DMS114 treated with DMSO at 0.1 percent for 48 hours (cell line): ENCODE measurements around the gene MARCHF10.
"Not testable (repeated sequence)": the region's sequence is repeated elsewhere in the genome, so short reads cannot be mapped to it uniquely, and the experiment has no call there.

Experiments
- DNase-seq: peaks from one replicate; lab custom pipeline; 2025; ENCODE audit not compliant: unreplicated experiment; lab: John Stamatoyannopoulos, UW

The MARCHF10 gene

GRCh38 chr17:62791235-62791734 lies 16.8 kb downstream of the MARCHF10 start:
- DNase-seq, result no peak

DNA sequence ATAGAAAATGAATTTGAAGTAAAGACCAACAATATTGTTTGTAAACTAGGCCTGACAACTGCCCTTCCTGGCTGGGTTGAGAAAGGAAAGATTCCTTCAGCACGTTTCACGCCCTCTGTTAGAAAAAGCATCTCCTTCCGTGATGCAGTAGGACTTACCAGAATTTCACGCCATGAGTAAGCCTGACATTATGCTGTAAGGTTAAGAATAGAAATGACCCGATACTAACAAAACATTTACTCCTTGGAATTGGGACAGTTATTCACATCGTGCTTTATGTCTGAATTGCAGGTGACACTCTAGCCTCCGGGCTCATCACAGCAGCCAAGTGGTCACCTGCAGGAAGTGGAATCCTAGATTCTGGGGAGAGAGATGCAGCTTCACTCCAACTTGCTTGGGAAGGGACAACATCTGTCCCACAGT lies 17.5 kb downstream of the MARCHF10 start:
- DNase-seq, result no peak

DNA sequence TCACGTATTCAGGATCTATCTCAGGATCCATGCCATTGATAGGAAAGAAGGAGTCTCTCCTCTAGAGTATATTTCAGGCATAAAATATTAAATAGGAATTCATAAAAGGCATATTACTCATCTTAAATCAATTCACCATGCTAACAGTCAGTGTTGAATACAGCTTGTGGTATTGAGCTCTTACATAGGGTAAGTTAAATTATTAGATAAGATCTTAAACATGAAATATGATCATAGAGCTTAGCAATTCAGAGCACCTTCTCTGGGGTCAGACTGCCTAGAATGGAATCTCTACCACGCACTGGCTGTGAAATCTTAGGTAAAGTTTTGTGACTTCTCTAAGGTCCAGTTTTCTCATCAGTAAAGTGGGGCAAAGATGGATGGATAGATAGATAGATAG lies 20.7 kb downstream of the MARCHF10 start:
- DNase-seq, result no peak

DNA sequence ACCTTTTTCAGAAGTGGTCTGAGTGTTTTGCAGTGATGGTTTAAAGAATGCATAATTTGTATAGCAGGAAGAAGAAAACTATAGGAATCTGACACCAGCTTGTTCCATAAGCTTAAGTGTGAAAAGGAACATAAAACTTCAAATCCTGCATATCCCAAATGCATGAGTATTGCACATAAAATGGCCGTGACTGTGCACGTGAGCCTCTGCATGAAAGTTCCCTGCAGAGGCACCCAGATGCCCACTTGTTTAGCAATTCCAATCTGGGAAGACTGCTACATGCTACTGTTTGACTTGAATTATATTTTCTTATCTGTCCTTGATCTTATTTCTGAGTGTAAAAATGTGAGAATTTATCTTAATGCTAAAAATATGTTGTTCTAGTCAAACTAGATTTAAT lies 21.5 kb downstream of the MARCHF10 start:
- no peak for DNase-seq

DNA sequence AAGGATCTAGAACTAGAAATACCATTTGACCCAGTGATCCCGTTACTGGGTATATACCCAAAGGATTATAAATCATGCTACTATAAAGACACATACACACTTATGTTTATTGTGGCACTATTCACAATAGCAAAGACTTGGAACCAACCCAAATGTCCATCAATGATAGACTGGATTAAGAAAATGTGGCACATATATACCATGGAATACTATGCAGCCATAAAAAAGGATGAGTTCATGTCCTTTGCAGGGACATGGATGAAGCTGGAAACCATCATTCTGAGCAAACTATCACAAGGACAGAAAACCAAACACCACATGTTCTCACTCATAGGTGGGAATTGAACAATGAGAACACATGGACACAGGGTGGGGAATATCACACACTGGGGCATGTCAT lies 22.1 kb downstream of the MARCHF10 start:
- DNase-seq, result not testable (repeated sequence)

DNA sequence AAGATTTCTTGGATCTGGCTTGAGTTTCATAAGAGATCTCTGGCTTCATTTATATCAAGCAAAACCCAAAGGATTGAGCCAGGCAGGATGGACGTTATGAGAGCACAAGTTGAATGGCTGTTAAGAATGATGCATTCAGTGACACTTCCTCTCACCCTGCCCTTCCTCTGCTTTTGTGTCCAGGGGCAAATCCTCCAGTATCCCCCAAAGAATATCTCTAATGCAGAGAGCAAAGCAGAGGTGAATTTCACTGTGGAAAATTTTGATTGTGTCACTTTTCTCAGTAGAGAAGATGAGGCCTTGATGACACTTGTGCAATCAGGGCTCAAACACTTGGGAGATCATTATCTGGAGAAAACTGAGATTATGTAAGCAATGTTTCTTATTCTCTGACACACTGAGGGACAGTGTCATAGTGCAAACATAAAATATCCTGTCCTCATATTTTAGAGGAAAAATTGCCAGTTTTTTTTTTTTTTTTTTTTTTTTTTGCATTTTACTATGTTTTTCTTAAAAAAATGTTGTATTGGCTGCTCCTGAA lies 25.3 kb downstream of the MARCHF10 start:
- DNase-seq, result no peak

DNA sequence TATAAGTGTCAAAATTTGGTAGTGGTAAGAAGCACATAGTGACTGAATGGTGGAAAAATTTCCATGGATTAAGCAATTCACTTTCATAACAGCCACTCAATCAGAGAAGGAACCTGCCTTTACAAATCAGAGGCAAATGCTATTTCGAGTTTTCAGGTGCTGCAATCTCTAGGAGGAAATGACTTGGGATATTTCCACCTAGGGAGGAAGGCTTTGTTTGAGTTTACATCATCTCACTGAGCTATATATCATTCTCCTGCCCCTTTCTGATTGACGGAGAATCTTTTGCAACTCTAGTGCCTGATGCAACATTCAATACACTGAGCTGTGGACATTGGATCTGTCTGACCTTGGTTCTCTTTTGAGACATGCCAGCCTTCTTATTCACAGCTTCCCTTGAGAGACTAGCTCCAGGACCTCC lies 26.3 kb downstream of the MARCHF10 start:
- DNase-seq, result no peak

GRCh38 chr17:62781356-62781755 lies 26.8 kb downstream of the MARCHF10 start:
- DNase-seq, result no peak

- DNase-seq, result no peak
These were observed 27.2 kb downstream of the MARCHF10 start for GRCh38 chr17:62780951-62781350.

GRCh38 chr17:62780269-62780668 lies 27.8 kb downstream of the MARCHF10 start:
- no peak for DNase-seq

DNA sequence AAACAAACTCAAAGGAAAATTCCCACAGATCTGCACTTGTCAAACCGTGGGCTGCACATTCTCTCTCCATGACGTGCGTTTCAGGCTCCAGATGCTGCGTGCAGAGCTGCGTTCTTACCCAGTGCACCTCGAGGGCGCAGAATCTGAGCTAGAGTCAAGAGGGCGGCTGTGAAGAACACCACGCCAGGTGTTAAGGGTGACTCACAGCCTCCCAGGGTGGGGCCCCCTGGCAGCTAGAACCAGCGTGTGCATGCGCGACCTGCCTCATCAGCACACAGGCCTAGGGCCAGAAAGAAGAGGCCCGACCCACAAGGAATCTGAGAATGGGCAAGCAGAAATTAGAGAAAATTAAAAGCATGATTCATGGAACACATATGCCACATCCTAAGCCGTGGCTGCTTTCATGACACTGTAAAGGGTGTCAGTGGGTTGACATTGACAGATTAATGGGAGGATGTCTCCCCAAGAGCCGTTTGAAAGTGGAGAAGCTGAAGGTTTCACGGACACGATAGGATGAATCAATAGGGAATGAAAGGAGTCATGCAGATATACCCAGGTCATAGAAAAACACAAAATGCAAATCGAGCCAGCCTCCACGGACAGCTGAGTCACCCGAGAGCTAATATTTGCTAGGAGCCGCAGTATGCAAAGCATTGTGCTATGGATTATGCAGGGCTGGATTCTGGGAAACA lies 29.0 kb downstream of the MARCHF10 start:
- no peak for DNase-seq

- no peak for DNase-seq
These were observed 32.2 kb downstream of the MARCHF10 start for GRCh38 chr17:62775876-62776275.

DNA sequence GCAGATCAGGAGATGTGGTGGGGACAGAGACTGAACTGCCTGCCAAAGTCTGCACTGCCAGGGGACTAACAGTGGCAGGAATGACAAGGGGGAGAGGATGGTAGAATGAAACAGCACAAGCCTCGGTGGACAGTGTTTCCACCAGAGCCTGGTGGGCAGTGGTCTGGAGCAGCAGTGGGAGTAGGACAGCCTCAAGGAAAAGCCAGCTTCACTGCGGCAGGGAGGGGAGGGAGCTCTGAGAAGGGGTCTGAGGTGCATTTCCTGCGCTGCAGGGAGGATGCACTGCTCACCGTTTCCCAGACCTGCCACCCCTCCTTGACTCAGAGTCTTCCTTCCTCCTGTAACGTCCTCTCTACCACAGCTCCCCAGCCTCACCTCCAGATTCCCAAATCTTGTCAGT lies 33.8 kb downstream of the MARCHF10 start:
- DNase-seq, result no peak

- no peak for DNase-seq
These were observed 40.1 kb downstream of the MARCHF10 start for GRCh38 chr17:62767997-62768396.

- no peak for DNase-seq
These were observed 42.8 kb downstream of the MARCHF10 start for GRCh38 chr17:62765351-62765750.

GRCh38 chr17:62763891-62764600 lies 44.1 kb downstream of the MARCHF10 start:
- no peak for DNase-seq

DNA sequence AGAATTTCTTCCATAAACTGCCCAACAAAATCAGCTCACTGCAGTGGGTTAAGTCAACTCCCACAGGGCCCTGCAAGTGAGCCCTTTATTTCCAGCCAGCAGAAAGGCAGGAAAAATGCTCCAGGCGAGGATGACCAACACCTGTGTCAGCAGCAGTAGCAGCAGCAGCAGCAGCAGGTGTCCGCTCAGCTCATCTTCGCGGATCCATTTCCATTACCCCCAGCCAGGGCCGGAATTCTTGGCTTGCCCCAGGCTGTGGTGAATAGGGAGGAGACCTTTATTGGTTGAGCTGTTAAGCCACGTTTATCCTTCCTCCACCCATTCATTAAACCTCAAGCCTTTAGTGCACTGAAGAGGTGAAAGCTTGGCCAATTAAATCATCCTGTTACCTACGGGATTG lies 46.2 kb downstream of the MARCHF10 start:
- DNase-seq, result no peak

DNA sequence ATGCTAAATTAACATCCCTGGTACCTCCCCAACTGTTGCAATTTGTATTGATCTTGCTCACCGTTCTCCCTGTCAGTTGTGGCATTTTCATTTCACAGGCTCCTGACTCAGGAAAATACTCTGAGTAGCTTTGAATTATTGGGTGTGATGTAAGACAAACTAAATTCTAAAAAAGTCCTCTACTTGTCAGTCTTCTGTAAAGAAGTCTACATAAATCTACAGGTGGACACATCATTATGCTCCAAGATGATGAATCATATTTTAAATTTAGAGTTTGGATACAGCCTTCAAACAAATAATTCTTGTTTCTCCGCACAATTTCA lies 47.2 kb downstream of the MARCHF10 start:
- DNase-seq, result no peak

- no peak for DNase-seq
These were observed 47.8 kb downstream of the MARCHF10 start for GRCh38 chr17:62760059-62760944.

GRCh38 chr17:62757500-62757951 lies 50.6 kb downstream of the MARCHF10 start:
- no peak for DNase-seq

DNA sequence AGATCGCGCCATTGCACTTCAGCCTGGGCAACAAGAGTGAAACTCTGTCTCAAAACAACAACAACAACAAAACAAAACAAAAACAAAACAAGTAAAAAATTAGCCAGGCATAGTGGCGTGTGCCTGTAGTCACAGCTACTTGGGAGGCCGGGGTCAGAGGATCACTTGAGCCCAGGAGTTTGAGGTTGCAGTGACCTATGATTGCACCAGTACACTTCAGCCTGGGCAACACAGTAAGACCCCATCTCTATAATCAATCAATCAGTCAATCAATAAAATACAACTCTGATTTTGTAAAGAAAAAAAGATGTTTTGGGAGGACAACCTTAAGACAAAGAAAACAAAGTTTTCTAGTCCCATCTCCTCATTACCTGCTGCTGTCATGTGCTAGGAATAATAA lies 51.9 kb downstream of the MARCHF10 start:
- DNase-seq, result no peak
